HCT116 (cell line): ENCODE data around the gene STX12. TPM values are rescaled to one million over a fixed set of nuclear protein-coding genes. Genes with fewer than 3 reads are reported as not detected.

Experiments
- ATAC-seq: fragments of 200-7000 bp; cut with Tn5 transposase; 2 replicates; pipeline ENCODE4 v1.9.1; 2020; ENCODE audit warnings: mild to moderate bottlenecking, moderate library complexity
- BruUV-seq: library from RNA; stranded (reverse); fragments of 400-500 nt; replicated peaks from 2 replicates; lab custom pipeline; 2021; lab: Mats Ljungman, UMichigan
- CTCF ChIA-PET: fragments of 300-600 bp; sonication (Branson Sonifier 250); formaldehyde crosslinking; loops from one replicate; lab custom pipeline; 2021; ENCODE audit warnings: antibody characterized with exemption; lab: Charles Lee
- POLR2A ChIA-PET: fragments of 300-600, 350-600 bp; sonication (Branson Sonifier 250); formaldehyde crosslinking; loops from one replicate; lab custom pipeline; 2021; ENCODE audit warnings: antibody characterized with exemption; lab: Charles Lee
- RAD21 ChIA-PET, 2 experiments: fragments of 300-600 bp; sonication (Branson Sonifier 250); formaldehyde crosslinking; loops; one replicate each; lab custom pipeline; 2023; ENCODE audit warnings: low total read pairs in 2 of 2; ENCODE audit not compliant: uncharacterized antibody in 2 of 2, unreplicated experiment in 2 of 2, low non-redundant PET in 1 of 2; lab: Charles Lee
- DNase-seq: peaks from one replicate; pipeline ENCODE4 v3.0.0-alpha.2; 2010; ENCODE audit warnings: low read depth, low spot score
- H2AFZ ChIP-seq: fragments of 200-600 bp; shearing (Covaris generic), sonication (generic); 2 replicates; pipeline ENCODE4 v1.6.1; 2017; ENCODE audit warnings: low read depth, mixed run types, mixed read lengths, antibody characterized with exemption, low read length; ENCODE audit not compliant: poor library complexity, severe bottlenecking
- H3K27ac ChIP-seq: 2 replicates; pipeline ENCODE4 v1.5.1; 2012; ENCODE audit warnings: low read depth, low read length
- H3K27me3 ChIP-seq: fragments of 200-600 bp; sonication (generic); 2 replicates; pipeline ENCODE4 v1.6.1; 2016; ENCODE audit warnings: mixed run types, low read length, mixed read lengths; ENCODE audit not compliant: insufficient read depth
- H3K36me3 ChIP-seq, 2 experiments: fragments of 200-500 bp in 1 of 2; fragments of 200-600 bp in 1 of 2; sonication (Bioruptor generic) in 1 of 2; sonication (generic) in 1 of 2; 2 replicates each; pipeline versions ENCODE4 v1.5.1 to v1.6.1; 2014 to 2016; ENCODE audit warnings: low read length in 2 of 2, inconsistent platforms in 1 of 2, mixed read lengths in 1 of 2, mixed run types in 1 of 2; ENCODE audit not compliant: insufficient read depth in 2 of 2, control insufficient read depth in 1 of 2
- H3K4me1 ChIP-seq, 2 experiments: fragments of 200-600 bp in 1 of 2; sonication (generic) in 1 of 2; 2 replicates each; pipeline versions ENCODE4 v1.5.1 to v1.6.1; 2012 to 2017; ENCODE audit warnings: low read length in 2 of 2, inconsistent platforms in 1 of 2, mild to moderate bottlenecking in 1 of 2, mixed read lengths in 1 of 2, mixed run types in 1 of 2, moderate library complexity in 1 of 2; ENCODE audit not compliant: insufficient read depth in 2 of 2, control insufficient read depth in 1 of 2
- H3K4me2 ChIP-seq: fragments of 200-600 bp; sonication (generic); 2 replicates; pipeline ENCODE4 v1.6.1; 2017; ENCODE audit warnings: mixed run types, low read length, mixed read lengths
- H3K4me3 ChIP-seq, 2 experiments: fragments of 200-600 bp in 1 of 2; sonication (generic) in 1 of 2; replicated peaks in 1 of 2; 2 replicates each; pipeline ENCODE4 v1.5.1; 2011 to 2016; ENCODE audit warnings: low read length in 2 of 2, control low read depth in 1 of 2, low read depth in 1 of 2, mild to moderate bottlenecking in 1 of 2, mixed read lengths in 1 of 2, mixed run types in 1 of 2
- H3K79me2 ChIP-seq: fragments of 200-600 bp; sonication (generic); 2 replicates; pipeline ENCODE4 v1.6.1; 2017; ENCODE audit warnings: mild to moderate bottlenecking, mixed run types, low read length, moderate library complexity, mixed read lengths; ENCODE audit not compliant: insufficient read depth
- H3K9ac ChIP-seq: fragments of 200-600 bp; sonication (generic); 2 replicates; pipeline ENCODE4 v1.6.1; 2016; ENCODE audit warnings: low read length, mixed read lengths
- H3K9me2 ChIP-seq: fragments of 200-600 bp; sonication (generic), shearing (Covaris generic); 2 replicates; pipeline ENCODE4 v1.6.1; 2017; ENCODE audit warnings: mixed run types, mild to moderate bottlenecking, moderate library complexity; ENCODE audit not compliant: insufficient read depth
- H3K9me3 ChIP-seq, 2 experiments: fragments of 200-500 bp in 1 of 2; fragments of 200-600 bp in 1 of 2; sonication (Bioruptor generic) in 1 of 2; sonication (generic) in 1 of 2; 2 replicates each; pipeline ENCODE4 v1.6.1; 2014 to 2017; ENCODE audit warnings: low read length in 2 of 2, mixed read lengths in 2 of 2, inconsistent platforms in 1 of 2, low read depth in 1 of 2, mild to moderate bottlenecking in 1 of 2, mixed run types in 1 of 2, moderate library complexity in 1 of 2; ENCODE audit not compliant: control insufficient read depth in 1 of 2, insufficient read depth in 1 of 2
- H4K20me1 ChIP-seq: fragments of 200-600 bp; sonication (generic), shearing (Covaris generic); 2 replicates; pipeline ENCODE4 v1.6.1; 2017; ENCODE audit warnings: mixed run types, mild to moderate bottlenecking, moderate library complexity; ENCODE audit not compliant: insufficient read depth
- CEBPB ChIP-seq: IDR thresholded peaks from 2 replicates; pipeline ENCODE4 v1.6.1; 2012; ENCODE audit warnings: low read depth
- ELF1 ChIP-seq: IDR thresholded peaks from 2 replicates; pipeline ENCODE4 v1.6.1; 2012; ENCODE audit warnings: low read depth, borderline replicate concordance
- EZH2phosphoT487 ChIP-seq: fragments of 200-600 bp; IDR thresholded peaks from 2 replicates; pipeline ENCODE4 v1.6.1; 2018; ENCODE audit warnings: antibody characterized with exemption, borderline replicate concordance
- FOSL1 ChIP-seq: IDR thresholded peaks from 2 replicates; pipeline ENCODE4 v1.6.1; 2012; ENCODE audit warnings: low read depth
- POLR2A ChIP-seq: IDR thresholded peaks from 2 replicates; pipeline ENCODE4 v1.7.0; 2011; ENCODE audit warnings: borderline replicate concordance; ENCODE audit not compliant: insufficient read depth, insufficient read length; ENCODE audit errors: extremely low read depth
- POLR2AphosphoS5 ChIP-seq: IDR thresholded peaks from 2 replicates; pipeline ENCODE4 v1.6.1; 2011; ENCODE audit warnings: mild to moderate bottlenecking, low read depth, low read length, moderate library complexity
- RAD21 ChIP-seq: IDR thresholded peaks from 2 replicates; pipeline ENCODE4 v1.6.1; 2012; ENCODE audit warnings: low read depth, mild to moderate bottlenecking
- SIN3A ChIP-seq: IDR thresholded peaks from 2 replicates; pipeline ENCODE4 v1.6.1; 2012; ENCODE audit warnings: low read depth
- SP1 ChIP-seq: IDR thresholded peaks from 2 replicates; pipeline ENCODE4 v1.6.1; 2012; ENCODE audit warnings: low read depth
- SRF ChIP-seq: IDR thresholded peaks from 2 replicates; pipeline ENCODE4 v1.6.1; 2012; ENCODE audit warnings: low read depth
- TCF7L2 ChIP-seq: IDR thresholded peaks from 2 replicates; pipeline ENCODE4 v1.7.0; 2011; ENCODE audit warnings: borderline replicate concordance, inconsistent platforms; ENCODE audit not compliant: insufficient read depth, insufficient read length; ENCODE audit errors: extremely low read depth
- YY1 ChIP-seq: IDR thresholded peaks from 2 replicates; pipeline ENCODE4 v1.6.1; 2011; ENCODE audit warnings: low read length, low read depth, moderate library complexity, mild to moderate bottlenecking; ENCODE audit not compliant: insufficient replicate concordance; ENCODE audit errors: extremely low read depth
- ZFX ChIP-seq: fragments of 450-650 bp; IDR thresholded peaks from 2 replicates; pipeline ENCODE4 v1.6.1; 2017
- ZNF274 ChIP-seq: fragments of 200-500 bp; sonication (Bioruptor generic); IDR thresholded peaks from 2 replicates; pipeline ENCODE4 v1.6.1; 2014; ENCODE audit warnings: mild to moderate bottlenecking, low read depth, low read length, inconsistent platforms
- intact Hi-C: fragments of 100-400 bp; cut with micrococcal nuclease; formaldehyde crosslinking; loops from 2 replicates; pipeline ENCODE4 v1.10.0; 2022
- total RNA-seq: library from RNA; stranded (reverse); gene quantifications from one replicate; pipeline ENCODE4 v1.2.1, GENCODE V29; 2021; ENCODE audit not compliant: unreplicated experiment
- TF ChIP-seq, protein P1 (sequence below): IDR thresholded peaks from 2 replicates; pipeline ENCODE4 v1.6.1; 2012
- TF ChIP-seq, protein P2 (sequence below): IDR thresholded peaks from 2 replicates; pipeline ENCODE4 v1.6.1; 2012
- TF ChIP-seq, protein P3 (sequence below): IDR thresholded peaks from 2 replicates; pipeline ENCODE4 v1.6.1; 2011; ENCODE audit warnings: mild to moderate bottlenecking, low read length, moderate library complexity; ENCODE audit not compliant: insufficient replicate concordance; ENCODE audit errors: extremely low read depth

STX12 gene
- total RNA-seq, 1 experiment from 2014 or later: 27.6 TPM

DNA sequence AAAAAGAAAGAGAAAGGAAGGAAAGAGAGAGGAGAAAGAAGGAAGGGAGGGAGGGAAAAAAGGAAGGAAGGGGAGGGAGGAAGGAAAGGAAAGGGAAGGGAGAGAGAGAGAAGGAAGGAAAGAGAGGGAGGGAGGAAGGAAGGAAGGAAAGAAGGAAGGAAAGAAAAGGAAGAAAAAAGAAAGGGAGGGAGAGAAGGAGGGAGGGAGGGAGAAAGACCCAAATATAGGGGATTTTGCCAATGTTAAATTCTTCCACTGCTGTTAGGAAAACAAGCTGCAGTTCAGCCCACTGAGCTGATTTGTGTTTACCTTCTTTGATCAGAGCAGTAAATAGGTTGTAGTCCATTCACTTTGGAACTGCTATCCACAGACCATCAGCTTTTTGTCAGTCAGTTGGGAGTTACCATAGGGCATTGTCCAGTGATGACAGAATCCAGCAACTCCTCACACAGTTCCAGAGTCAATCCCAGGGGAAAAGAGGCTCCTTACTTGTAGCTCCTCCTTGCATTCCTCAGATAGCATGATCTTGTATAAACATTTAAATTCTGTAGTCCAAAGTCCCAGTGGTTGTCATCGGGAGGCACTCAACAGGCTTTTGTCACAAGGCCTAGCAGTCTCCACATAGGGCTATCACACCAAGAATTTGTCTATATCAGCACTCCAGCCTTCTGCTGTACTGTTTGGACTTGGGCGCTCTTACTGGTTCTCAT is 44.1 kb downstream of the STX12 start:
- no peak for DNase-seq
- TF ChIP-seq SP1 (no peak), ZNF274 (no peak), SIN3A (no peak), CEBPB (no peak), POLR2A (no peak), ELF1 (no peak)
- TF ChIP-seq, protein P1, sequence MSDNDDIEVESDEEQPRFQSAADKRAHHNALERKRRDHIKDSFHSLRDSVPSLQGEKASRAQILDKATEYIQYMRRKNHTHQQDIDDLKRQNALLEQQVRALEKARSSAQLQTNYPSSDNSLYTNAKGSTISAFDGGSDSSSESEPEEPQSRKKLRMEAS: no peak
- ChIA-PET POLR2A (no interaction called here), CTCF (no interaction called here), RAD21 (no interaction called here)
- no TSS peak for BruUV-seq
- Histone ChIP-seq H3K4me3 (no peak overlapping the region), H3K9ac (no peak overlapping the region), H3K4me1 (no peaks in the 10 kb centered on the region), H3K36me3 (peaks cover 0 to 5% of the 10 kb centered on the region in 2 experiments; a peak in 2 of 4 replicates), H3K9me3 (no peaks in the 10 kb centered on the region), H3K79me2 (no peaks in the 10 kb centered on the region), H3K27ac (no peak overlapping the region), H3K4me2 (no peak overlapping the region), H4K20me1 (no peaks in the 10 kb centered on the region), H3K9me2 (no peaks in the 10 kb centered on the region), H2AFZ (no peak overlapping the region), H3K27me3 (no peaks in the 10 kb centered on the region)
- ATAC-seq: no peak
- intact Hi-C loops: no loop called here

DNA sequence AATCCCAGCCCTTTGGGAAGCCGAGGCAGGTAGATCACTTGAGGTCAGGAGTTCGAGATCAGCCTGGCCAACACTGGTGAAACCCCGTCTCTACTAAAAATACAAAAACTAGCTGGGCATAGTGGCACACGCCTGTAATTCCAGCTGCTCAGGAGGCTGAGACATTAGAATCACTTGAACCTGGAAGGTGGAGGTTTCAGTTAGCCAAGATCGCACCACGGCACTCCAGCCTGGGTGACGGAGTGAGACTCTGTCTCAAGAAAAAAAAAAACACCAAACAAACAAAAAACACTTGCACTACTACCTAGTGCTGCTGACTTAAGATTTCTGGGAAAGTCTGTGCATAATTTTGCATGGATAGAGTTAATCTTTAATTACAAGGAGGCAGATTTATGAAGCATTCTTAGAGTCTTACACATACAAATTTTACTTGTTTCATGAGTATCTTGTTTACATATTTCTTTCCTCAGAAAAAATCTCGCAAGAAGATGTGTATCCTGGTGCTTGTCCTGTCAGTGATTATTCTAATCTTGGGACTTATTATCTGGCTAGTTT is 48.8 kb downstream of the STX12 start:
- H4K20me1 ChIP-seq: no peaks in the 10 kb centered on the region
- H3K27ac ChIP-seq: no peak overlapping the region
- no peak for ATAC-seq
- ChIA-PET RAD21 (no interaction called here), POLR2A (no interaction called here), CTCF (no interaction called here)
- H3K4me3 ChIP-seq: no peak overlapping the region
- H3K27me3 ChIP-seq: no peaks in the 10 kb centered on the region
- no peaks in the 10 kb centered on the region for H3K79me2 ChIP-seq
- TF ChIP-seq FOSL1 (no peak), POLR2AphosphoS5 (no peak), SRF (no peak), EZH2phosphoT487 (no peak), YY1 (no peak), RAD21 (no peak), ZFX (no peak), SP1 (no peak), POLR2A (no peak), TCF7L2 (no peak), ZNF274 (no peak), ELF1 (no peak)
- TF ChIP-seq, protein P2, sequence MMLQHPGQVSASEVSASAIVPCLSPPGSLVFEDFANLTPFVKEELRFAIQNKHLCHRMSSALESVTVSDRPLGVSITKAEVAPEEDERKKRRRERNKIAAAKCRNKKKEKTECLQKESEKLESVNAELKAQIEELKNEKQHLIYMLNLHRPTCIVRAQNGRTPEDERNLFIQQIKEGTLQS: no peak
- TF ChIP-seq, protein P3, sequence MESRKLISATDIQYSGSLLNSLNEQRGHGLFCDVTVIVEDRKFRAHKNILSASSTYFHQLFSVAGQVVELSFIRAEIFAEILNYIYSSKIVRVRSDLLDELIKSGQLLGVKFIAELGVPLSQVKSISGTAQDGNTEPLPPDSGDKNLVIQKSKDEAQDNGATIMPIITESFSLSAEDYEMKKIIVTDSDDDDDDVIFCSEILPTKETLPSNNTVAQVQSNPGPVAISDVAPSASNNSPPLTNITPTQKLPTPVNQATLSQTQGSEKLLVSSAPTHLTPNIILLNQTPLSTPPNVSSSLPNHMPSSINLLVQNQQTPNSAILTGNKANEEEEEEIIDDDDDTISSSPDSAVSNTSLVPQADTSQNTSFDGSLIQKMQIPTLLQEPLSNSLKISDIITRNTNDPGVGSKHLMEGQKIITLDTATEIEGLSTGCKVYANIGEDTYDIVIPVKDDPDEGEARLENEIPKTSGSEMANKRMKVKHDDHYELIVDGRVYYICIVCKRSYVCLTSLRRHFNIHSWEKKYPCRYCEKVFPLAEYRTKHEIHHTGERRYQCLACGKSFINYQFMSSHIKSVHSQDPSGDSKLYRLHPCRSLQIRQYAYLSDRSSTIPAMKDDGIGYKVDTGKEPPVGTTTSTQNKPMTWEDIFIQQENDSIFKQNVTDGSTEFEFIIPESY: no peak
- TF ChIP-seq, protein P1: no peak
- TF ChIP-seq, all 23 proteins: peak for 0
- no TSS peak for BruUV-seq
- Histone ChIP-seq H3K4me2 (no peak overlapping the region), H3K36me3 (peaks cover 0 to 3% of the 10 kb centered on the region in 2 experiments; a peak in 1 of 4 replicates), H3K9ac (no peak overlapping the region), H3K9me2 (no peaks in the 10 kb centered on the region), H3K4me1 (peaks cover 5 to 10% of the 10 kb centered on the region in 2 experiments; a peak in 3 of 4 replicates), H3K9me3 (no peaks in the 10 kb centered on the region), H2AFZ (no peak overlapping the region)
- intact Hi-C loops: no loop called here
- no peak for DNase-seq
